HG02973 (cell line): Measurements from ENCODE around the gene MAP1LC3B.
"Not testable (repeated sequence)": the region's sequence is repeated elsewhere in the genome, so short reads cannot be mapped to it uniquely, and the experiment has no call there.

Experiments used
- ATAC-seq: cut with Tn5 transposase; IDR thresholded peaks from one replicate; pipeline ENCODE4 v1.9.1; 2021; ENCODE audit warnings: moderate library complexity; ENCODE audit not compliant: unreplicated experiment

MAP1LC3B gene

GRCh38 chr16:87380403-87380802 lies 11.7 kb upstream of the MAP1LC3B start:
- no peak for ATAC-seq

GRCh38 chr16:87380881-87381280 lies 11.3 kb upstream of the MAP1LC3B start:
- no peak for ATAC-seq

GRCh38 chr16:87382023-87382785 lies 9.9 kb upstream of the MAP1LC3B start:
- no peak for ATAC-seq

DNA sequence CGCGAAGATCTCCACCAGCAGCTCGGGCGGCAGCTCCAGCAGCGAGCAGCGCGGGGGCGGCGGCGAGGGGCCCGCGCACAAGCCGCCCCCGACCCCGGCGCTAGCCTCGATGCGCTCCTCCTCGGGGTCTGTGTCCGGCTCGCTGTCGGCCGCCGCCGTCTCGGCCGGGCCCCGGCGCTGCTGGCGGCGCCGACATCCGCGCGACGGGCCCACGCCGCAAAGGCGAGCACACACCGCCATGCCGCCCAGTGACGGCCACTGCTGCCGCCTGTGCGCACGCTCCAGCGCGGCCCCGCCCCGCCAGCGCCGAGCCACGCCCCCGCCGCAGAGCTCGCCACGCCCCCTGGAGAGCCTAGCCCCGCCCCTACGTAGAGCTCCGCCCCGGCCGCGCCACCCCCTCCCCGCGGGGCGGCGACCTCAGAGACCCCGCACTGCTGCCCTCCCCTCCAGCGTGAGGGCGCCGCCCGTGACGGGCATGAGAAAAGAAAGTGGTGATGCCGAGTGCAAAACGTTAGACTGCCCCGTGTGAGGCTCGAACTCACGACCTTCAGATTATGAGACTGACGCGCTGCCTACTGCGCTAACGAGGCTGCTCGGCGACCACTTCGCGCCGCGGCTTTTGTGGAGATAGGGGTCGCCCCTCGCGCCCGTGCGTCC lies 8.5 kb upstream of the MAP1LC3B start, which contains the start of gene FBXO31:
FBXO31 (minus strand) TSS at position 272 of the 657 bp plus-strand sequence; CDS start at position 240, 32 bp downstream.
- peak; percentile 37 for ATAC-seq

- ATAC-seq: peak; percentile 7
Measured at GRCh38 chr16:87384162-87384874, 7.8 kb upstream of the MAP1LC3B start.

GRCh38 chr16:87384875-87385167 lies 7.3 kb upstream of the MAP1LC3B start:
- ATAC-seq: not testable (repeated sequence)

DNA sequence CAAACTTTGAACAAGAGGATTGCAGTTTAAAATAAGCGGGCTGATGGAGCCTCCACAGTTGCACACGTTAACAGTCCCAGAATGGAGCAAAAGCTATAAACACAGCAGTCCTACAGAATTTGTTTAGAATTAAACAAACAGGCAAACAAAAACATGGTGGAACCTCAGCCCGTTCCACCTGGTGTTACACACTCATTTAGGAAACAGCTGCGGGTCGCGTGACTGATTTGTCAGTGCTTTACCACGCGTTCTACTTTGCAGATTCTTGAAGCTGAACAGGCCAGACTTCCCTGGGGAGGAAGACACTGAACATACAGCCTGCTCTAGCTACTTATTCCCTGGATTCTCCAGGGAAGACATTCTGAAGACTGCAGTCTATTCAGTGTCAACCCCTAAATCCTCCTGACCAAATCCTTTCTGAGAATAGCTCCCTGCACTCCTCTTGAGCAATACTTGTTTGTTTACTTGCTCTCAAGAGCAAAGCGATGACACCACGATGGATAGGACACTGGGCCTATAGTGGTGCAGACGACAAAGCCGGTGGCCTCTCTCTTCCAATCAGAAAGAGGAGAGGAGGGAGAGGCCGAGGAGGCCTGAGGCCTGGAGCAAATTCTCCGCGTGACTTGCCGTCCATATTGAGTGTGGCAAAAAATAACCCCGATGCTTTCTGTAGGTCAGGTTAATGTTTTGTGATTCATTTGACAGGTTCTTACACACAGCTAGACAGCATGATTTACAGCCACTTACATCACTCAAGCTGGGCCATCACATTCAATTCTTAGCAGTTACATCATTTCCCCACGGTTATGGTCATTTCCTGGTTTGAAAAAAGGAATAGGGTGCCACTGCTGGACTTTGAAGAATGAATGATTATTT lies 4.0 kb upstream of the MAP1LC3B start:
- peak; percentile 37 for ATAC-seq

GRCh38 chr16:87388818-87389134 lies 3.4 kb upstream of the MAP1LC3B start:
- no peak for ATAC-seq

DNA sequence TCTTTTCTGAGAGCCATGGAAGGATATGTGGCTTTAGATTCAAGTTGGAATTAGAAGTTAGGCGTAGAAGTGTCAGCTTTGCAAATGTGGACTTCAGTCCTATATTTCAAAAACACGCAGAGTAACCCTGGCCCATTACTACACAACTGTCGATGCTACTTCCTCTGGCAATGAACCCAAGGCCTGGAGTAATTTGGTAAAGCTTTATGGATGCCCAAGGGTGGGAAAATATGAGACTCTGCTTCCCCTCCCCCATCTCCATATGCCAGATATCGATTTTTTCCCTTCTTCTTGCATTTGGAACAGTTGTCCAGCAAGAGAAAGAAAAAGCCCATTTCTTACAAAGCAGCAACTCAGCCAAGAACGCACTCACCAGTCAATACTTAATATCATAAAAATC lies 2.9 kb upstream of the MAP1LC3B start:
- ATAC-seq: no peak

DNA sequence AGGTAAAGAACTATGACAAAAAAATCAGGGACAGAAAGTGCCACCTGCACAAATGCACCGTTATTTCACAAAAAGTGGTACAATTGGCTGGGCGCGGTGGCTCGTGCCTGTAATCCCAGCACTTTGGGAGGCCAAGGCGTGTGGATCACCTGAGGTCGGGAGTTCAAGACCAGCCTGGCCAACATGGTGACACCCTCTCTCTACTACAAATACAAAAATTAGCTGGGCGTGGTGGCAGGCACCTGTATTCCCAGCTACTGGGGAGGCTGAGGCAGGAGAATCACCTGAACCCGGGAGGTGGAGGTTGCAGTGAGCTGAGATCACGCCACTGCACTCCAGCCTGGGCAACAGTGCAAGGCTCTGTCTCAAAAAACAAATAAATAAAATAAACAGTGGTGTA lies 2.2 kb upstream of the MAP1LC3B start:
- not testable (repeated sequence) for ATAC-seq

- no peak for ATAC-seq
Measured at GRCh38 chr16:87390641-87391323, 1.4 kb upstream of the MAP1LC3B start.

GRCh38 chr16:87391324-87391949 lies 699 bp upstream of the MAP1LC3B start:
- no peak for ATAC-seq

GRCh38 chr16:87392821-87393679 lies 914 bp downstream of the MAP1LC3B start:
- peak; percentile 0 for ATAC-seq

- no peak for ATAC-seq
Measured at GRCh38 chr16:87393680-87394055, 1.5 kb downstream of the MAP1LC3B start.

GRCh38 chr16:87395181-87395842 lies 3.2 kb downstream of the MAP1LC3B start:
- ATAC-seq: no peak

DNA sequence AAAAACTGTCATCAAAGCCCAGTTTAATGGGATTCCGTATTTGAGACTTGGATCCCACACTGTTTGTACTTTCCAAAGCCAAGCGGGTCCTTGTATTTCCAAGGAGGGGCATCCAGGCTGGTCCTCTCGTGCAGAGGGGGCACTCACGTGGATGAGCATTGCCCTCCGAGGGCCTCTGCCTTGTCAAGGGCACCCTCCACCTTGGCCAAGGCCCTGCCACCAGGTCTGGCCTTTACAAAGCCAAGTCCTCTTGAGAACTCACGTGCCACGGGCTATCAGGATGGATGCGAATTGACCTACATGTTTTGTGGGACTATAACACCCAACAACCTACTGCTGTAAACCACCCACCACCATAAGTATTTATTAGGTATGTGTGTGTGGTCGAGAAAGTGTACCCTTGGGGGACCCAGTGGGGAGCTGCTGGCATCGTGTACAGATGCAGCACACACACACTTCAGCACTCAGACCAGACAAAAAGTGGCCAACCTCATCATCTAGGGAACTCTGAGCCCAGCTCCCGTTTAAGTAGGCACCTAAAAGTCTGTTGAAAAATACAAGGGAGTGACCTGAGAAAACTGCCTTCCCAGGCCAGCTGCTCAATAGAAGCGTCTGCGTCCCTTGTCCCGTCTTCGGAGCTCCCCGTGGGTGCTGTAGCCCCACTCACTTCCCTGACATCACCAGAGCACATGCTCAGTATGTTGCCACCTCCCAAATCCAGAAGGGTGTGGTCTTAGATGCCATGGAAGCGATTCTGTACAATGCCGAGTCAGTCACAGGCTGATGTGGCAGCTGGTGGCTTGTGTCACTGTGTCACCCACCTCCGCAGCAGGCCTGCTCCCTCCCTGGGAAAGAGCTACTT lies 12.9 kb downstream of the MAP1LC3B start:
- no peak for ATAC-seq

GRCh38 chr16:87406495-87407088 lies 14.5 kb downstream of the MAP1LC3B start:
- ATAC-seq: no peak
